Measurements from ENCODE around the gene RASL11A.
"Not testable (repeated sequence)": the region's sequence is repeated elsewhere in the genome, so short reads cannot be mapped to it uniquely, and the experiment has no call there.

The RASL11A gene

GRCh38 chr13:27302643-27303262 lies 32.1 kb downstream of the RASL11A start:
- DNase-seq: no peak

GRCh38 chr13:27304099-27304498 lies 33.5 kb downstream of the RASL11A start:
- DNase-seq: no peak

- DNase-seq: no peak
These were observed 34.0 kb downstream of the RASL11A start for GRCh38 chr13:27304611-27305010.

- DNase-seq: no peak
These were observed 35.7 kb downstream of the RASL11A start for GRCh38 chr13:27306364-27306763.

GRCh38 chr13:27308941-27309340 lies 38.3 kb downstream of the RASL11A start:
- no peak for DNase-seq

GRCh38 chr13:27309401-27309958 lies 38.9 kb downstream of the RASL11A start:
- DNase-seq: no peak

- DNase-seq: no peak
These were observed 39.5 kb downstream of the RASL11A start for GRCh38 chr13:27309967-27310598.

GRCh38 chr13:27310946-27311345 lies 40.3 kb downstream of the RASL11A start:
- no peak for DNase-seq

GRCh38 chr13:27311518-27312210 lies 41.0 kb downstream of the RASL11A start:
- DNase-seq: no peak

- DNase-seq: no peak
These were observed 43.1 kb downstream of the RASL11A start for GRCh38 chr13:27313770-27314169.

- no peak for DNase-seq
These were observed 48.8 kb downstream of the RASL11A start for GRCh38 chr13:27319404-27319803.

- DNase-seq: no peak
These were observed 51.1 kb downstream of the RASL11A start for GRCh38 chr13:27321468-27322431.

- DNase-seq: not testable (repeated sequence)
These were observed 51.8 kb downstream of the RASL11A start for GRCh38 chr13:27322443-27322842.
